ENCODE measurements around the gene NRIP1. TPM values are rescaled to one million over a fixed set of nuclear protein-coding genes. Genes with fewer than 3 reads are reported as not detected.

The NRIP1 gene
- total RNA-seq, 2 donors from 2014 or later, result 16.0 to 24.8 TPM

DNA sequence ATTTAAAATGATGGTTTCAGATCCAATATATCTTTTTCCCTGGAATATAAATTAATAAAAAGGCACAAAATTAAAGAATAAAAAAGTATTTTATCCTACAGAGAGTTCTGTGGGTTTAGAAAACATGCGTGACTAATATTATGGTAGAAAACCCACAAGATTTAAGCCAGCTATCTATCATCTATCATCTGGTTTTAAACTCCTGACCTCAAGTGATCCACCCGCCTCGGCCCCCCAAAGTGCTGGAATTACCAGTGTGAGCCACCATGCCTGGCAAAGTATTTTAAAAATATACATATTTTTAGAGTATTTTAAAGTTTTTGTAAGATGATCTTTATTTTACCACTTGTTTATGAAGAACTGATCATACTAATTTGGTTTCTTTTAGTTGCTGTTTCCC is 79.5 kb downstream of the NRIP1 start:
- no peaks in the 10 kb centered on the region for H3K27me3 Mint-ChIP-seq
- H3K4me3 Mint-ChIP-seq, result no peak overlapping the region
- H3K27ac Mint-ChIP-seq, result no peak overlapping the region
- ATAC-seq (no peak), DNase-seq (ENCODE audit: low spot score) (no peak)
- H3K4me1 Mint-ChIP-seq (ENCODE audit: low read depth in 2 of 2), result peaks cover 10 to 21% of the 10 kb centered on the region in 2 donors
- no peaks in the 10 kb centered on the region for H3K36me3 Mint-ChIP-seq
- no peaks in the 10 kb centered on the region for H3K9me3 Mint-ChIP-seq

DNA sequence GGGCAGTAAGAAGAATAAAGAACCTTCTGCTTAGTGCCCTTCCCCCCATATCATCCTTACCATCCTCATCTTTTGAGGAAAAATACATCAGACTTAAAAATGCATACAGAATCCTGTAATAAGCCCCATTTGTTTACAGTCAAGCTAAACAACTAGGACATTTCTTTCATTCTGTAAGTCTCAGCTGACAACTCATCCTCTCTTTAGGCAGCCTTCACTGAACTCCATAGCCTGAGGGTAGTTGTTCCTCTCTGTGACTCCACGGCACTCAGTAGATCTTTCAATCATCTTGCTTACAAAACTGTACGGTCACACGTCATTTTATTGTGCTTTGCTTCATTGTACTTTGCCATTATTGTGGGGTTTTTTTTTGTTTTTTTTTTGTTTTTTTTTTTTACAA is 82.5 kb downstream of the NRIP1 start:
- no peaks in the 10 kb centered on the region for H3K9me3 Mint-ChIP-seq
- no peak overlapping the region for H3K4me3 Mint-ChIP-seq
- H3K4me1 Mint-ChIP-seq (ENCODE audit: low read depth in 2 of 2), result peaks cover 10 to 13% of the 10 kb centered on the region in 2 donors
- no peaks in the 10 kb centered on the region for H3K27me3 Mint-ChIP-seq
- ATAC-seq, result no peak
- H3K36me3 Mint-ChIP-seq, result no peaks in the 10 kb centered on the region
- DNase-seq (ENCODE audit: low spot score), result no peak
- H3K27ac Mint-ChIP-seq, result no peak overlapping the region

DNA sequence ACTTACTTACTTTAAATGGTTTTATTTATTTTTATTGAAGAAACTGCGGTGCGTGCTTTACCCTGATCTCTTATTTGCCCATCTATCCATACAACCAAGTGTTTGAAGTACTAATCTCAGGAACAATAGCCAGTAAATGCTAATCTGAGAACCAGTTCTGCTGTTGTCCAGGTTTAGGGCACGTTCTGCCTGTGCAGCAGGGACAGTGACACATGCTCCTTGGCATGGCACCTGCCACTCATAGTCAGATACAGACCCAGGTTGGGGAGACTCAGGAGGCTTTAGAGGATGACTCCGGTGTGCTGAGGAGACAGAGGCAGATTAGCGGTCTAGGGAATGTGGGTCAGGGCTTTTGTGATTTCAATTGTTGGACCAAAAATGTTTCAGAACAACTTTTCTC is 83.6 kb downstream of the NRIP1 start:
- ATAC-seq, result no peak
- Mint-ChIP-seq H3K4me3 (no peak overlapping the region), H3K27me3 (no peaks in the 10 kb centered on the region), H3K4me1 (ENCODE audit: low read depth in 2 of 2) (peaks cover 10 to 11% of the 10 kb centered on the region in 2 donors), H3K36me3 (no peaks in the 10 kb centered on the region), H3K27ac (no peak overlapping the region), H3K9me3 (no peaks in the 10 kb centered on the region)
- DNase-seq (ENCODE audit: low spot score), result no peak

DNA sequence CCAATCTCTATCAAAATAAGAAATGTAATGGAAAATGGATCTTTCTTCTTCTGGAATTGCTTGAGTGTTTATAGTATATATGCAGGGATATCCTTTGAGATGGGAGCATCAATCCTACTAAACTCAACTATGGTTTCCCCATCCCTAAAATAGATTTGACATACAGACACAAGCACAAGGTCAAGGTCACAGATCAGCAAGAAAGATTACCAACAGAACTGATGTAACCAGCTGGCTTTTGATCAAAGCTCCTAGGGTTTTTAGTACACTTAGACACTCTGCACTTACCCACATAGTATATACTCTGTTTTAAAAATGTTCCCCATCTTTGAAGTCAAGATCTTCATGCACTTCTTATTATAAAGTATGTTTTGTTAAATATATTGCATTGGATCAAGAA is 85.5 kb downstream of the NRIP1 start:
- Mint-ChIP-seq H3K9me3 (no peaks in the 10 kb centered on the region), H3K27me3 (no peaks in the 10 kb centered on the region), H3K4me3 (no peak overlapping the region), H3K36me3 (no peaks in the 10 kb centered on the region), H3K27ac (no peak overlapping the region), H3K4me1 (ENCODE audit: low read depth in 2 of 2) (peaks cover 10 to 11% of the 10 kb centered on the region in 2 donors)
- ATAC-seq, result no peak
- DNase-seq (ENCODE audit: low spot score), result no peak

DNA sequence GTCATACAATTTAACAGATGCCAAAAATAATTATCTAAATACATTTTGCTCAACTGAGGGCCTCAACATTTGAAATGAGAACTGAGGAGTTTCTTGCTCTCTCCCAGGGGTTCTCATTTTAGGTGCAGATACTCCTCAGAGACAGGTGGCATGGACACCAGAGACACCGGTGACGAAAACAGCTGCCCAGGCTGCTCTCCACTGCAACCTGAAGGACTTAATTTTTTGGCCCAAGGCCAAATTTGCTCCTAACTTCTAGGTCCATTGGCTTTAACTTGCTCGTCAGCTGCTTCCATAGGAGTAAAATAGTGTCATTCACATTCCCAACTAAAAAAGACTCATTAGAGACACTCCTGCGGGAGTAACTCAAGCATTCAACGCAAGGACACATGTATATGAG is 87.0 kb downstream of the NRIP1 start:
- Mint-ChIP-seq H3K9me3 (no peaks in the 10 kb centered on the region), H3K27ac (no peak overlapping the region), H3K4me3 (no peak overlapping the region), H3K4me1 (ENCODE audit: low read depth in 2 of 2) (peaks cover 3 to 6% of the 10 kb centered on the region in 2 donors), H3K36me3 (no peaks in the 10 kb centered on the region), H3K27me3 (no peaks in the 10 kb centered on the region)
- ATAC-seq (no peak), DNase-seq (ENCODE audit: low spot score) (no peak)

DNA sequence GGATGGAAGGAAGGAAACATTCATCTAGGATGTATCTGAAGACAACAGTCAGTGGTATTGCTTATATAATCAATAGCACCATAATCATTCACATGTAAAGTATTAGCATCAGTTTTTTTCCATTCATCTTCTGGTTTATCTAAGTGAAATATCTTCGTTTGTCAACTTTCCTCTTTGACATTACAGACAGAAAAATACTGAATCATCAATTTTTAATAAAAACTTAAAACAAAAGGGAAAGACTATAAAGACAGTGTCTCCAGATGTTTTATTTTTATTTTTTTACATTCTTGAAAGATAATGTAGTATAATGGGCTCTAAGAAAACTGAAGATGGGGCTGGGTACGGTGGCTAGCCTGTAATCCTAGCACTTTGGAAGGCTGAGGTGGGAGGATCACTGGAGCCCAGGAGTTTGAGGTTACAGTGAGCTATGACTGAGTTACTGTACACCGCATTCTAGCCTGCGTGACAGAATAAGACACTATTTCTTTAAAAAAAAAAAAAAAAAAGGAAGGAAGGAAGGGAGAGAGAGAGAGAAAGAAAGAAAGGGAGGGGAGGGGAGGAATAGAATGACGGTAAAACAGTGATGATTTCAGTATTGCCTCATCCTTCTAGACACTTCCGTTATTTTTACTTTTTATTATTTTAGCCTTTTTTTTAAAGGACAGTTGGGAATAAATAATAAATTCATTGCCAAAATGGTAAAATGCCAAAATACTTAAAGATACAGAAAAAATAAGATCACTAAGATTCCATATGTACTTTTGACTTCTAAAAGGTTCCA is 89.5 kb downstream of the NRIP1 start:
- H3K9me3 Mint-ChIP-seq, result no peaks in the 10 kb centered on the region
- H3K27me3 Mint-ChIP-seq, result no peaks in the 10 kb centered on the region
- no peaks in the 10 kb centered on the region for H3K4me1 Mint-ChIP-seq (ENCODE audit: low read depth in 2 of 2)
- H3K4me3 Mint-ChIP-seq, result no peak overlapping the region
- no peak for DNase-seq (ENCODE audit: low spot score)
- no peaks in the 10 kb centered on the region for H3K36me3 Mint-ChIP-seq
- H3K27ac Mint-ChIP-seq, result no peak overlapping the region
- ATAC-seq, result no peak

DNA sequence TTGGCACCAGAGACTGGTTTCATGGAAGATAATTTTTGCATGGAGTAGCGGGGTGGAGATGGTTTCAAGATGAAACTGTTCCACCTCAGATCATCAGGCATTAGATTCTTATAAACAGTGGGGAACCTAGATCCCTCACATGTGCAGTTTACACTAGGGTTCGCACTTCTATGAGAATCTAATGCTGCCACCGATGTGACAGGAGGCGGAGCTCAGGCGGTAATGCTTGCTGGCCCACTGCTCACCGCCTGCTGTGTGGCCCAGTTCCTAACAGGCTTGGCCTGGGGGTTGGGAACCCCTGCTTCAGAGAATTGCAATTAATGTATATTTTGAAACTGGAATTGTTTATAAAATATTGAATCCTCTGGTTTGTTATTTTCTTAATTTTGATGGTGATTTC is 92.1 kb downstream of the NRIP1 start:
- DNase-seq (ENCODE audit: low spot score), result no peak
- peaks cover 5% of the 10 kb centered on the region for H3K36me3 Mint-ChIP-seq
- no peak overlapping the region for H3K27ac Mint-ChIP-seq
- H3K4me3 Mint-ChIP-seq, result no peak overlapping the region
- ATAC-seq, result no peak
- H3K9me3 Mint-ChIP-seq, result no peaks in the 10 kb centered on the region
- peaks cover 0 to 7% of the 10 kb centered on the region in 2 donors for H3K4me1 Mint-ChIP-seq (ENCODE audit: low read depth in 2 of 2)
- no peaks in the 10 kb centered on the region for H3K27me3 Mint-ChIP-seq

DNA sequence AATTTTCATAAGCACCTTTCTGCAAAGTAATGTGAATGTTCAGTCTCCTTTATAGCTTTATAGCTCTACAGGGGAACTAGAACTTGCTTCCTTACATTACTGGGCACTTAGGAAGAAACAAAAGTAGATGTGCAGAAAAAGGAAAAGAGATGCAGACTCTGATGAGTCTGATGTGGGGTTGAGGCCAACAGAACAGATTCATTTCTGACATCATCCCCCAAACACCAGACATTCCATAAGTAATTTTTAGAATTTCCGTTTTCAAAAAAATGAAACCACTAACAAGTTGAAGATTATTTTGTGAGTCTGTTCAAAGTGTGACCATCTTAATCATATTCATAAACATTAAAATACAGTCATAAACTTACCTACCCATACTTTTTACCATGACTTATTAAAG is 96.0 kb downstream of the NRIP1 start:
- H3K4me1 Mint-ChIP-seq (ENCODE audit: low read depth in 2 of 2), result peaks cover 10 to 27% of the 10 kb centered on the region in 2 donors
- H3K4me3 Mint-ChIP-seq, result no peak overlapping the region
- H3K27ac Mint-ChIP-seq, result no peak overlapping the region
- H3K27me3 Mint-ChIP-seq, result no peaks in the 10 kb centered on the region
- peaks cover 3% of the 10 kb centered on the region for H3K9me3 Mint-ChIP-seq
- DNase-seq (ENCODE audit: low spot score) (no peak), ATAC-seq (no peak)
- H3K36me3 Mint-ChIP-seq, result peaks cover 19% of the 10 kb centered on the region

DNA sequence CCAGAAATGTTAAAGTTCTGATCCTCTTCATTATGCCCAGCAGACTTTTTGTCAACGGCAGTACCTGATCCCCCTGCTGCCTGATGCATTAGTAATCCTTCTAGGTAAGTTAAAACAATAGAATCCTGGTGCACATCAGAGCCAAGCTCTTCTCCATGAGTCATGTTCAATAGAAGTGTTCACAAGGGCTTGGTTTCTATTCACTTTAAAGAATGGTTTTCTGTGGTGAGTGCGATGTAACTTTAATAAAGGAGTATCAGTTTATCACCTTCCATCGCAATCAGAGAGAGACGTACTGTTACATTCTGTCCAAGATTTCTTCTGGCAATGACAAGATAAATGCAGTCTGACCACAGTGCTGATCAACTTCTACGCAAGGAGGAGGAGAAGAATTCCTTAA is 96.8 kb downstream of the NRIP1 start:
- Mint-ChIP-seq H3K27me3 (no peaks in the 10 kb centered on the region), H3K27ac (no peak overlapping the region), H3K36me3 (peaks cover 19% of the 10 kb centered on the region), H3K4me3 (no peak overlapping the region), H3K9me3 (peaks cover 3% of the 10 kb centered on the region), H3K4me1 (ENCODE audit: low read depth in 2 of 2) (peaks cover 10 to 27% of the 10 kb centered on the region in 2 donors)
- DNase-seq (ENCODE audit: low spot score) (no peak), ATAC-seq (no peak)

DNA sequence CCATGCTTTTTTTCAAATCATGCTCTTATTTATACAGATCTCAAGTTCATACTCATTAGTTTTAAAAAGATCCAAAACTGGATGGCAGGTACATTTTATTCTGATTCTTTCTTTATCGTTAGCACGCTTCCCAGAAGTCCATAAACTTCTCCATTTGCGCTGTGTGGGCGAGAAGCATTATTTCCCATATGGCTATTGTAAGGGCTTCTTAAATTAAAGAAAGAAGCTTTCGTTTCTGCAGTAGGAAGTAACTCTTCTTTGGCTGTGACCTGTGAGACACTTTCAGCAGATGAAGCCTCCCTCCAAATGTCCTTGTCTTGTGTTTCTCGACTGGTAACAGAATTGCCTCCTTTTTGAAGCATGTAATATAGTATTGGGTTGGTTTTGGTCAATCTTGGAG is 100.2 kb downstream of the NRIP1 start:
- ATAC-seq (no peak), DNase-seq (ENCODE audit: low spot score) (no peak)
- Mint-ChIP-seq H3K4me3 (no peak overlapping the region), H3K4me1 (ENCODE audit: low read depth in 2 of 2) (peaks cover 10 to 27% of the 10 kb centered on the region in 2 donors), H3K27ac (no peak overlapping the region), H3K27me3 (no peaks in the 10 kb centered on the region), H3K9me3 (peaks cover 3% of the 10 kb centered on the region), H3K36me3 (peaks cover 19% of the 10 kb centered on the region)

DNA sequence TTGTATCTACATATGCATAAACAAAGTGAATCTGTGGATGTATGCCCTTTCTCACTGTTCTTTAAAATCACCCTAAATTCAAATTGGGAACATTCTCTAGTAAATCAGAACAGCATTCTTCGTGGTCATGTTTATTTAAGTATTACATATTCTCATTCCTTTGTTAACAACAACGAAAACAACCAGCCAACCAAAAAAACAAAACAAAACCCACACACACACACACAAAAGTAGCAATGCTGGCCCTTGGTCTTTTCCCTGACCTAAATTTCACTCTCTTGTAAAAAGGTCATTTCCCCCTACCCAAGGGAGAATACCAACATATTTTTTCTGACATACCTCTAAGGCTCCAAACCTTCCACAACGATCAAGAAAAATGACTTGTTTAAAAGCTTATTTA is 102.6 kb downstream of the NRIP1 start:
- Mint-ChIP-seq H3K27ac (no peak overlapping the region), H3K9me3 (peaks cover 3% of the 10 kb centered on the region), H3K4me1 (ENCODE audit: low read depth in 2 of 2) (peaks cover 10 to 20% of the 10 kb centered on the region in 2 donors), H3K4me3 (no peak overlapping the region), H3K36me3 (peaks cover 10% of the 10 kb centered on the region), H3K27me3 (no peaks in the 10 kb centered on the region)
- ATAC-seq, result no peak
- no peak for DNase-seq (ENCODE audit: low spot score)

DNA sequence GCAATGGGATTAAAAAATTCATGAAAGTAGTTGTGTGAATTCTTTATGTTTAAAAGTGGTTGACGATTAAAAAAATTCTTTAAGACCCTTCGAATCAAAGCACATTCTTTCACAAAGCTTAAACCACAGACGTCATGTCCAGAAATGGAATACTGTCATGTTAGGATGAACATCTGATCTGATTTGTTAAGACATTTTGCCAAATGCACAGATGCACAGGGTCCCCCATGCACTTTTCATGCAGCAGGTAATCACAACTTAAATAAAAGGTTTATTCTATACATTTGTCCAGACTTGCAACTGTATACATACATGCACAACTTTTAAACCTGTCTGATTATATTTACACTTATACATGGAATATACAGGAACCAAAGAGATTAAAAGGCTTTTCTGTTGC is 103.3 kb downstream of the NRIP1 start:
- Mint-ChIP-seq H3K27ac (no peak overlapping the region), H3K36me3 (peaks cover 6% of the 10 kb centered on the region), H3K4me3 (no peak overlapping the region), H3K27me3 (no peaks in the 10 kb centered on the region), H3K4me1 (ENCODE audit: low read depth in 2 of 2) (peaks cover 10 to 15% of the 10 kb centered on the region in 2 donors), H3K9me3 (peaks cover 3% of the 10 kb centered on the region)
- no peak for DNase-seq (ENCODE audit: low spot score)
- ATAC-seq, result no peak

DNA sequence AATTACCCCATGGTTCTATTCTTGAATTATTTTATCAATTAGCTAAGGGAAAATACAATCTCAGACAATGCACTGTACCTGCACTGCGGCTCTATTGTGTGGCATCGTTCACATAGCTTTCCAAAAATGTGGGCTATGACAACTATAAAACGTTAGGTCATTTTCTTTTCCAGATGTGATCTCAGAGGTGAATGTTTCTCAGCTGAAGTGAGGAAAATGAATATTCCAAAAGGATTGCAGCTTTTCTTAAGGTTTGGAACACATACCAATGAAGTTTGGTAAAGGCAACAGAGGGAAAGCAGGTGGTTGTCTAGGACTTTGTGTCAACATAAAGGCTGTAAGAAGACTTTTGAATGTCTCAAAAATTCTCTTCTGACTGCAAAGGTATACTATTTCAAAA is 105.5 kb downstream of the NRIP1 start:
- DNase-seq (ENCODE audit: low spot score) (no peak), ATAC-seq (no peak)
- Mint-ChIP-seq H3K27ac (no peak overlapping the region), H3K9me3 (no peaks in the 10 kb centered on the region), H3K27me3 (no peaks in the 10 kb centered on the region), H3K36me3 (no peaks in the 10 kb centered on the region), H3K4me3 (no peak overlapping the region), H3K4me1 (ENCODE audit: low read depth in 2 of 2) (no peaks in the 10 kb centered on the region)

DNA sequence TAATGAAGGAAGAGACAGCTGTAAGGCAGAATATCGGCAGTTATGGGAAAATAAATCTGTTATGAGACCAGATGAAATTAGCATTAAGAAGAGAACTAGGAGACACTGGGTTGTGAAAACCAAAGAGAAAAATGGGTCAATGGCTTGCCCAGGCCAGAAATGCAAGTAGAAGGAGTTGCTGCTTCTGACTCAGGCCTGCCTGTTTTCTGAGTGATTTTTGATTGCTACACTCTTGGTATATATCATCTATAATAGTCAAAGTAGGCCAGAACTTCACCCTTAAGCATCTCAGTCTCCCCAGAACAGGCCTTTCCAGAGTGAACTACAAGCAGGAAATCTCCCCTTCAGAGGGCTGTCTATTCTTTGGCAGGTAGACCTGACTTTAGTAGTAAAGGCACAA is 107.0 kb downstream of the NRIP1 start:
- Mint-ChIP-seq H3K4me3 (no peak overlapping the region), H3K4me1 (ENCODE audit: low read depth in 2 of 2) (no peaks in the 10 kb centered on the region), H3K36me3 (no peaks in the 10 kb centered on the region), H3K27ac (no peak overlapping the region), H3K9me3 (no peaks in the 10 kb centered on the region), H3K27me3 (no peaks in the 10 kb centered on the region)
- DNase-seq (ENCODE audit: low spot score) (no peak), ATAC-seq (no peak)

DNA sequence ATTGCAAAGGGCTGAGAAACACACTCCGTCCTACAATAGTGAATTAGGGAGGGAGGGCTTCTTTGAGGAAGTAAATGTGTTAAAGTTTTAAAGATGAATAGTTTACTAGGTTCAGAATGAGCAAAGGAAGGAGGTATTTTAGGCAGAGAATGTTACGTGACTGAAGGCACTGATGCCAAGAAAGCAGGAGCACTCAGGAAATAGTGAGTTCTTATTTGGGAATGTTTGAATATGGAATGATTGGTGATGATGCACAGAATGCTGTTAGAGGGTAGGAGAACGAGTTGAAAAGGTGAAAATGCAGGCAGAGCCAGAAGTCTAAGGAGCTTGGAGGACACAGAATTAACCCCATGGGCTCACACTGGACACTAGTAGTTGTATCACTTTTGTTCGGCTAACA is 108.0 kb downstream of the NRIP1 start:
- Mint-ChIP-seq H3K9me3 (no peaks in the 10 kb centered on the region), H3K4me1 (ENCODE audit: low read depth in 2 of 2) (no peaks in the 10 kb centered on the region)
- ATAC-seq, result no peak

More for the DNA sequence above, 108.0 kb downstream of the NRIP1 start:
- H3K36me3 Mint-ChIP-seq, result no peaks in the 10 kb centered on the region
- no peak overlapping the region for H3K4me3 Mint-ChIP-seq
- DNase-seq (ENCODE audit: low spot score), result no peak
- H3K27ac Mint-ChIP-seq, result no peak overlapping the region
- no peaks in the 10 kb centered on the region for H3K27me3 Mint-ChIP-seq

Measured in natural killer cell treated with Interleukin-12 subunit alpha and Interleukin-12 subunit beta and Interleukin-15 and Interleukin-18, amount 100 ng/mL, for 72 hours (primary cell).